K562 (cell line): ENCODE results near the gene DENND1A. TPM values are rescaled to one million over a fixed set of nuclear protein-coding genes. Genes with fewer than 3 reads are reported as not detected.

ENCODE experiments used
- ATAC-seq: fragments of 200-7000 bp; cut with Tn5 transposase; 3 replicates; pipeline ENCODE4 v1.9.1; 2020; ENCODE audit warnings: moderate library complexity
- BruUV-seq: library from RNA; stranded (reverse); fragments of 400-500 nt; replicated peaks from 2 replicates; lab custom pipeline; 2021; lab: Mats Ljungman, UMichigan
- CTCF ChIA-PET: fragments of 300-600 bp; formaldehyde crosslinking; extraction: SDS; loops from one replicate; lab custom pipeline; 2021; ENCODE audit warnings: low intra/inter-chr PET ratio; lab: Yijun Ruan, JAX
- POLR2A ChIA-PET: fragments of 300-600, 350-650 bp; sonication (Branson Sonifier 250); formaldehyde crosslinking; extraction: SDS; loops from one replicate; lab custom pipeline; 2021; ENCODE audit warnings: antibody characterized with exemption, inconsistent platforms; lab: Yijun Ruan, JAX
- DNase-seq, 4 experiments: peaks; one replicate each; pipeline versions ENCODE4 v3.0.0 to v3.0.0-alpha.2; 2011 to 2018; ENCODE audit warnings: low spot score in 3 of 4, mixed read lengths in 3 of 4; ENCODE audit errors: extremely low read depth in 1 of 4
- FAIRE-seq: peaks from 2 replicates; lab custom pipeline; 2011; peaks lifted over from hg19 to GRCh38; lab: Jason Lieb, UNC
- H2AFZ ChIP-seq: 2 replicates; pipeline ENCODE4 v1.6.0; 2011; ENCODE audit warnings: low read depth, low read length, control low read depth, inconsistent platforms
- H3K27ac ChIP-seq: fragments of 200-600 bp; 3 replicates; pipeline ENCODE4 v1.8.0; 2011; ENCODE audit warnings: low read depth, mild to moderate bottlenecking, control low read depth, inconsistent platforms, low read length, moderate library complexity, mixed read lengths; ENCODE audit errors: extremely low read depth
- H3K27me3 ChIP-seq, 2 experiments: fragments of 300-600 bp in 1 of 2; 2 replicates in 1 of 2; 3 replicates in 1 of 2; pipeline versions ENCODE4 v1.6.0 to v1.8.0; 2011; ENCODE audit warnings: inconsistent platforms in 2 of 2, low read length in 2 of 2, mild to moderate bottlenecking in 1 of 2, mixed read lengths in 1 of 2, moderate library complexity in 1 of 2; ENCODE audit not compliant: control insufficient read depth in 2 of 2, insufficient read depth in 2 of 2
- H3K36me3 ChIP-seq: fragments of 300-600 bp; 3 replicates; pipeline ENCODE4 v1.8.0; 2011; ENCODE audit warnings: mild to moderate bottlenecking, low read length, inconsistent platforms; ENCODE audit not compliant: control insufficient read depth, insufficient read depth
- H3K4me1 ChIP-seq, 2 experiments: fragments of 200-600 bp in 1 of 2; replicated peaks in 1 of 2; 2 replicates in 1 of 2; 3 replicates in 1 of 2; pipeline versions ENCODE4 v1.5.1 to v1.8.0; 2011; ENCODE audit warnings: inconsistent platforms in 2 of 2, low read length in 2 of 2, mild to moderate bottlenecking in 1 of 2, mixed read lengths in 1 of 2, moderate library complexity in 1 of 2; ENCODE audit not compliant: control insufficient read depth in 2 of 2, insufficient read depth in 2 of 2
- H3K4me2 ChIP-seq: 2 replicates; pipeline ENCODE4 v1.6.1; 2011; ENCODE audit warnings: low read length, control low read depth, inconsistent platforms, mixed read lengths; ENCODE audit not compliant: insufficient read depth
- H3K4me3 ChIP-seq: fragments of 200-600 bp; sonication (generic), shearing (Covaris generic); 2 replicates; pipeline ENCODE4 v1.5.1; 2016; ENCODE audit warnings: control low read depth, inconsistent platforms
- H3K79me2 ChIP-seq: fragments of 200-600 bp; 3 replicates; pipeline ENCODE4 v1.8.0; 2011; ENCODE audit warnings: low read length, inconsistent platforms; ENCODE audit not compliant: control insufficient read depth, insufficient read depth
- H3K9ac ChIP-seq, 2 experiments: 2 replicates each; pipeline versions ENCODE4 v1.6.0 to v1.6.1; 2011; ENCODE audit warnings: low read depth in 2 of 2, low read length in 2 of 2, control low read depth in 1 of 2, inconsistent platforms in 1 of 2, mild to moderate bottlenecking in 1 of 2, mixed read lengths in 1 of 2; ENCODE audit not compliant: insufficient read depth in 1 of 2
- H3K9me1 ChIP-seq: one replicate; pipeline ENCODE4 v1.6.0; 2011; ENCODE audit warnings: inconsistent platforms, mild to moderate bottlenecking, low read length, moderate library complexity; ENCODE audit not compliant: control insufficient read depth, insufficient read depth
- H3K9me3 ChIP-seq: replicated peaks from 2 replicates; pipeline ENCODE4 v1.5.1; 2011; ENCODE audit warnings: low read depth, low read length, inconsistent platforms; ENCODE audit not compliant: control insufficient read depth, insufficient read depth
- H4K20me1 ChIP-seq: replicated peaks from 2 replicates; pipeline ENCODE4 v1.6.1; 2011; ENCODE audit warnings: low read length, inconsistent platforms, mixed read lengths; ENCODE audit not compliant: control insufficient read depth, insufficient read depth
- FOXA3 ChIP-seq, 2 experiments: fragments of 450-650 bp in 1 of 2; sonication (generic) in 1 of 2; formaldehyde crosslinking; IDR thresholded peaks in 1 of 2; conservative IDR thresholded peaks in 1 of 2; 2 replicates each; pipeline versions ENCODE4 v1.4.0 to v1.8.0; 2020 to 2022; ENCODE audit warnings: mild to moderate bottlenecking in 2 of 2, missing genetic modification reagents in 1 of 2
- FOXK1 ChIP-seq: sonication (generic); formaldehyde crosslinking; IDR thresholded peaks from 2 replicates; pipeline ENCODE4 v1.8.0; 2022; ENCODE audit warnings: missing genetic modification reagents, mild to moderate bottlenecking, borderline replicate concordance
- FOXP1 ChIP-seq: sonication (generic); formaldehyde crosslinking; IDR thresholded peaks from 2 replicates; pipeline ENCODE4 v1.8.0; 2022; ENCODE audit warnings: mild to moderate bottlenecking, missing genetic modification reagents
- HNRNPL ChIP-seq: fragments of 200-400 bp; formaldehyde crosslinking; IDR thresholded peaks from 2 replicates; pipeline ENCODE4 v1.6.1; 2017; ENCODE audit warnings: low read depth, mild to moderate bottlenecking, low read length
- SMAD2 ChIP-seq: fragments of 150-350 bp; IDR thresholded peaks from 2 replicates; pipeline ENCODE4 v1.6.1; 2014; ENCODE audit warnings: low read depth, mild to moderate bottlenecking, low read length
- SRSF7 ChIP-seq: fragments of 200-400 bp; formaldehyde crosslinking; optimal IDR thresholded peaks from 2 replicates; pipeline ENCODE3; 2017; ENCODE audit warnings: mild to moderate bottlenecking, low read depth, low read length
- TCF7L2 ChIP-seq: fragments of 150-350 bp; IDR thresholded peaks from 2 replicates; pipeline ENCODE4 v1.6.1; 2016; ENCODE audit warnings: low read depth, mild to moderate bottlenecking, low read length, moderate library complexity
- ZNF57 ChIP-seq: fragments of 450-650 bp; formaldehyde crosslinking; IDR thresholded peaks from 2 replicates; pipeline ENCODE4 v1.4.0; 2020; ENCODE audit warnings: mild to moderate bottlenecking, moderate library complexity
- WGBS: fragments of 100-300 bp; shearing (Covaris generic); methylation state at CpG from one replicate; pipeline ENCODE4 v1.1.6; 2016; ENCODE audit warnings: low coverage, mixed read lengths; ENCODE audit not compliant: insufficient coverage; ENCODE audit errors: missing lambda C conversion rate; 5-methylcytosine and 5-hydroxymethylcytosine counted together
- in situ Hi-C: fragments of 300-500 bp; cut with MboI; formaldehyde crosslinking; loops from 4 replicates; pipeline ENCODE4 v1.15.0; 2018; ENCODE audit warnings: inconsistent platforms, mixed read lengths
- intact Hi-C: fragments of 100-400 bp; cut with micrococcal nuclease; formaldehyde crosslinking; loops from 2 replicates; pipeline ENCODE4 v1.14.2; 2022
- polyA plus RNA-seq, 8 experiments: library from polyadenylated mRNA; depleted of rRNA in 4 of 8; stranded (reverse) in 5 of 8; unstranded in 3 of 8; fragments of >200 nt; fragmentation: Nextera tagmentation in 2 of 8; fragmentation: Illumina TruSeq in 1 of 8; extraction: Ambion mirVana in 2 of 8; extraction: Trizol in 1 of 8; gene quantifications; 2 replicates each; pipeline versions ENCODE4 v1.2.1 to v1.2.3, GENCODE V29; 2011 to 2014; ENCODE audit warnings: inconsistent platforms in 1 of 8, missing spikeins in 1 of 8
- total RNA-seq, 7 experiments: library from RNA; depleted of rRNA in 6 of 7; stranded (reverse); fragments of >200 nt in 6 of 7; fragmentation: Illumina TruSeq in 2 of 7; extraction: Trizol in 2 of 7; gene quantifications; 2 replicates each; pipeline versions ENCODE4 v1.2.1 to v1.2.3, GENCODE V29; 2011 to 2021; ENCODE audit warnings: low replicate concordance in 1 of 7
- TF ChIP-seq, protein P1 (sequence below): fragments of 450-650 bp; formaldehyde crosslinking; IDR thresholded peaks from 2 replicates; pipeline ENCODE4 v1.4.0; 2020; ENCODE audit warnings: mild to moderate bottlenecking, moderate library complexity
- TF ChIP-seq, protein P2 (sequence below), 3 experiments: fragments of 200-800 bp in 1 of 3; fragments of 250-450 bp in 1 of 3; fragments of 450-650 bp in 1 of 3; sonication (Bioruptor Pico) in 1 of 3; sonication (Bioruptor generic) in 1 of 3; formaldehyde crosslinking in 1 of 3; IDR thresholded peaks; 2 replicates each; pipeline versions ENCODE4 v1.6.1 to v1.8.0; 2016 to 2022; ENCODE audit warnings: mild to moderate bottlenecking in 2 of 3, missing genetic modification characterization in 2 of 3, missing compliant biosample characterization in 1 of 3, moderate library complexity in 1 of 3
- TF ChIP-seq, protein P3 (sequence below), 2 experiments: IDR thresholded peaks in 1 of 2; conservative IDR thresholded peaks in 1 of 2; 2 replicates each; pipeline ENCODE4 v1.6.1; 2016; ENCODE audit warnings: low read depth in 2 of 2, mild to moderate bottlenecking in 1 of 2, missing compliant biosample characterization in 1 of 2, missing genetic modification characterization in 1 of 2, moderate library complexity in 1 of 2
- TF ChIP-seq, protein P4 (sequence below): fragments of 450-650 bp; IDR thresholded peaks from 2 replicates; pipeline ENCODE4 v1.6.1; 2016; ENCODE audit warnings: antibody characterized with exemption

The DENND1A gene
- total and polyA plus RNA-seq, 9 of the 15 experiments (the other 6 are each of a cell fraction or from before 2014, with no cell fraction given): 7.6 to 29.5 (median 15.7) TPM

DNA sequence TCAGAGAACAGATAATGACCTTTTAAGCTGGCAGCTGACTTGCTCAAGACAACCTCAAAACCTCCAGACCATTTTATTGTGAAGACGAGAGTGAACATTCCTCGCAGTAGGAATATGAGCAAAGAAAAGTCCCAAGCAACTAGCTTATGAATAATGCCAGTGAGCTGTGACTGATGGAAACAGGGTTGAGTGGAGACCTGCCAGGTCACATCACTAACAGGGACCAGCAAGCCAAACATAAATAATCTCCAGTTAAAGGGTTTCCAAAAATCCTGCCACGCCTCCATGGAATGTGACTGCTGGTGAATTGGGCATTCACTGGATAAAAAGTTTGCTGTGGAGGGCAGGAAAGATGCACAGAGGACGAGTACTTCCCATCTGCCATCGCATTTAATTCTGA is 388.5 kb downstream of the DENND1A start:
- Histone ChIP-seq H3K4me2 (no peak overlapping the region), H3K4me1 (no peaks in the 10 kb centered on the region), H3K9ac (no peak overlapping the region), H3K27ac (no peak overlapping the region), H3K27me3 (no peaks in the 10 kb centered on the region), H3K9me1 (no peaks in the 10 kb centered on the region), H3K36me3 (no peaks in the 10 kb centered on the region), H3K9me3 (no peaks in the 10 kb centered on the region), H3K79me2 (no peaks in the 10 kb centered on the region), H4K20me1 (peaks cover 8% of the 10 kb centered on the region; the same call in 1 of the 2 replicates), H2AFZ (no peak overlapping the region), H3K4me3 (no peak overlapping the region)
- BruUV-seq: no TSS peak
- intact Hi-C loops: loop anchor here (10.0 kb wide), 2 partner anchors 143 to 413 kb away; no protein-coding TSS in a partner anchor
- no peak for ATAC-seq
- FAIRE-seq: no peak
- ChIA-PET POLR2A (interaction anchor here (0.7 to 0.9 kb wide), 2 partner anchors 11 to 17 kb away, joined by 4 to 5 read pairs; no protein-coding TSS in a partner anchor), CTCF (interaction anchor here (0.6 kb wide), 1 partner anchor 144 kb away, joined by 3 read pairs; no protein-coding TSS in a partner anchor)
- WGBS: 22% methylated on average over 5 of the region's 5 CpGs
- DNase-seq: no peak
- in situ Hi-C loops: loop anchor here (25.0 kb wide), 1 partner anchor 771 kb away; no protein-coding TSS in a partner anchor
- no peak for TF ChIP-seq ZNF57 (CRISPR knock-in tag)
- TF ChIP-seq, protein P1, sequence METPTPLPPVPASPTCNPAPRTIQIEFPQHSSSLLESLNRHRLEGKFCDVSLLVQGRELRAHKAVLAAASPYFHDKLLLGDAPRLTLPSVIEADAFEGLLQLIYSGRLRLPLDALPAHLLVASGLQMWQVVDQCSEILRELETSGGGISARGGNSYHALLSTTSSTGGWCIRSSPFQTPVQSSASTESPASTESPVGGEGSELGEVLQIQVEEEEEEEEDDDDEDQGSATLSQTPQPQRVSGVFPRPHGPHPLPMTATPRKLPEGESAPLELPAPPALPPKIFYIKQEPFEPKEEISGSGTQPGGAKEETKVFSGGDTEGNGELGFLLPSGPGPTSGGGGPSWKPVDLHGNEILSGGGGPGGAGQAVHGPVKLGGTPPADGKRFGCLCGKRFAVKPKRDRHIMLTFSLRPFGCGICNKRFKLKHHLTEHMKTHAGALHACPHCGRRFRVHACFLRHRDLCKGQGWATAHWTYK (CRISPR knock-in tag): no peak
- TF ChIP-seq FOXK1 (CRISPR knock-in tag): no peak
- TF ChIP-seq, protein P2, sequence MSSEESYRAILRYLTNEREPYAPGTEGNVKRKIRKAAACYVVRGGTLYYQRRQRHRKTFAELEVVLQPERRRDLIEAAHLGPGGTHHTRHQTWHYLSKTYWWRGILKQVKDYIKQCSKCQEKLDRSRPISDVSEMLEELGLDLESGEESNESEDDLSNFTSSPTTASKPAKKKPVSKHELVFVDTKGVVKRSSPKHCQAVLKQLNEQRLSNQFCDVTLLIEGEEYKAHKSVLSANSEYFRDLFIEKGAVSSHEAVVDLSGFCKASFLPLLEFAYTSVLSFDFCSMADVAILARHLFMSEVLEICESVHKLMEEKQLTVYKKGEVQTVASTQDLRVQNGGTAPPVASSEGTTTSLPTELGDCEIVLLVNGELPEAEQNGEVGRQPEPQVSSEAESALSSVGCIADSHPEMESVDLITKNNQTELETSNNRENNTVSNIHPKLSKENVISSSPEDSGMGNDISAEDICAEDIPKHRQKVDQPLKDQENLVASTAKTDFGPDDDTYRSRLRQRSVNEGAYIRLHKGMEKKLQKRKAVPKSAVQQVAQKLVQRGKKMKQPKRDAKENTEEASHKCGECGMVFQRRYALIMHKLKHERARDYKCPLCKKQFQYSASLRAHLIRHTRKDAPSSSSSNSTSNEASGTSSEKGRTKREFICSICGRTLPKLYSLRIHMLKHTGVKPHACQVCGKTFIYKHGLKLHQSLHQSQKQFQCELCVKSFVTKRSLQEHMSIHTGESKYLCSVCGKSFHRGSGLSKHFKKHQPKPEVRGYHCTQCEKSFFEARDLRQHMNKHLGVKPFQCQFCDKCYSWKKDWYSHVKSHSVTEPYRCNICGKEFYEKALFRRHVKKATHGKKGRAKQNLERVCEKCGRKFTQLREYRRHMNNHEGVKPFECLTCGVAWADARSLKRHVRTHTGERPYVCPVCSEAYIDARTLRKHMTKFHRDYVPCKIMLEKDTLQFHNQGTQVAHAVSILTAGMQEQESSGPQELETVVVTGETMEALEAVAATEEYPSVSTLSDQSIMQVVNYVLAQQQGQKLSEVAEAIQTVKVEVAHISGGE (CRISPR knock-in tag; IDR thresholded peaks at IDR 0.05): no peak
- TF ChIP-seq, protein P3, sequence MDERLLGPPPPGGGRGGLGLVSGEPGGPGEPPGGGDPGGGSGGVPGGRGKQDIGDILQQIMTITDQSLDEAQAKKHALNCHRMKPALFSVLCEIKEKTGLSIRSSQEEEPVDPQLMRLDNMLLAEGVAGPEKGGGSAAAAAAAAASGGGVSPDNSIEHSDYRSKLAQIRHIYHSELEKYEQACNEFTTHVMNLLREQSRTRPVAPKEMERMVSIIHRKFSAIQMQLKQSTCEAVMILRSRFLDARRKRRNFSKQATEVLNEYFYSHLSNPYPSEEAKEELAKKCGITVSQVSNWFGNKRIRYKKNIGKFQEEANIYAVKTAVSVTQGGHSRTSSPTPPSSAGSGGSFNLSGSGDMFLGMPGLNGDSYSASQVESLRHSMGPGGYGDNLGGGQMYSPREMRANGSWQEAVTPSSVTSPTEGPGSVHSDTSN (CRISPR knock-in tag; IDR thresholded peaks at IDR 0.05; ENCODE audit: low read depth): no peak
- TF ChIP-seq, protein P3 (tag; conservative IDR thresholded peaks at IDR 0.05; ENCODE audit: low read depth): no peak
- no peak for TF ChIP-seq HNRNPL
- TF ChIP-seq, protein P4, sequence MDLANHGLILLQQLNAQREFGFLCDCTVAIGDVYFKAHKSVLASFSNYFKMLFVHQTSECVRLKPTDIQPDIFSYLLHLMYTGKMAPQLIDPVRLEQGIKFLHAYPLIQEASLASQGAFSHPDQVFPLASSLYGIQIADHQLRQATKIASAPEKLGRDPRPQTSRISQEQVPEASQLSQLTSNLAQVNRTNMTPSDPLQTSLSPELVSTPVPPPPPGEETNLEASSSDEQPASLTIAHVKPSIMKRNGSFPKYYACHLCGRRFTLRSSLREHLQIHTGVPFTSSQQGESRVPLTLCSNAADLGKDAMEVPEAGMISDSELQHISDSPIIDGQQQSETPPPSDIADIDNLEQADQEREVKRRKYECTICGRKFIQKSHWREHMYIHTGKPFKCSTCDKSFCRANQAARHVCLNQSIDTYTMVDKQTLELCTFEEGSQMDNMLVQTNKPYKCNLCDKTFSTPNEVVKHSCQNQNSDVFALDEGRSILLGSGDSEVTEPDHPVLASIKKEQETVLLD: no peak
- no peak for TF ChIP-seq SRSF7
- no peak for TF ChIP-seq FOXP1 (CRISPR knock-in tag)
- no peak for TF ChIP-seq TCF7L2
- no peak for TF ChIP-seq SMAD2
- TF ChIP-seq FOXA3 (CRISPR knock-in tag; conservative IDR thresholded peaks at IDR 0.05 in 1 of 2, IDR thresholded peaks at IDR 0.05 in 1 of 2): no peak
